ENCODE results near the gene IL17F. TPM values are rescaled to one million over a fixed set of nuclear protein-coding genes. Genes with fewer than 3 reads are reported as not detected.

The IL17F gene
- total RNA-seq, 2 donors from 2014 or later: not detected

- intact Hi-C loops (cut with DNase I): loop anchor here in 1 of 2 donors (10.0 kb wide), 1 partner anchor 170 kb away; the partner anchor contains the start of gene PKHD1
- no peak for ATAC-seq
- DNase-seq: no peak
Observed at GRCh38 chr6:52254731-52255378, 10.6 kb upstream of the IL17F start.

DNA sequence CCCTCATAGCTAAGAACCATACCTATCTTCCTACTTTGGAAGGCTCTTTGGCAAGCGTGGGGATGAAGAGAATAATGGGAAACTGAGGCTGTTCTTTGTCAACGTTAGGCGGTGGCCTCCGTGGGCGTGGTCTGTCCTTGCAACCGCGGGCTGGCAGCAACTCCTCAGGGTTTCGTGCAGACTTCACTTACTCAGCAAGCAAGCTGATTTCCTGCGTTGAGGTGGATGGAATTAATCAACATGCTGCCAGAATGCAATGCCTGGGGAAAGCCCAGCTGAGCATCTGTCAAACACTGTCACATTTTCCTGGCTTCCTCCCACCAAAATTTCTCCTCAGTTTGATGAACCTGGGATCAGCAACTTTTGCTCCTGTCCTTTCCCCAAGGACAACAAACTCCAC, 9.2 kb upstream of the IL17F start:
- no peak for ATAC-seq
- no peak for DNase-seq
- intact Hi-C loops (cut with DNase I): loop anchor here in 1 of 2 donors (10.0 kb wide), 1 partner anchor 169 kb away; the partner anchor contains the start of gene PKHD1

DNA sequence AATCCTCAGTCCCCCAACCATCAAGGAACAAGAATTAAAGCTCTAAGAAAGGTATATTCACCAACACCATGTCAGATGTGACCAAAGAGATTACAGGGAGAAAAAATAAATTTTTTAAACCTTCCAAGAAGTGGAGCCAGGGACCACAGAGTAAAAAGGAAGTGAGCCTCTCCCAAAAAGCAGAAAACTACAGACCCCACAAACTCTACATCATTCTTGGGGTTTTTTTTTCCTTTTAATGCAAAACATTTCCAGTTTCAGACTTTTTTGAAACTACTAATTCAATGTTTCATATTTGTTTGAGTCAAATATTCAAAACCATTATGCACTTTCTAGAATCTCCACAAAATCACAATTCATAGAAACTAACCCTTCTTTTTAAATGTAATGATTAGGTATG, 6.8 kb upstream of the IL17F start:
- DNase-seq (no peak), ATAC-seq (no peak)
- intact Hi-C loops (cut with DNase I): loop anchor here in 1 of 2 donors (10.0 kb wide), 1 partner anchor 166 kb away; the partner anchor contains the start of gene PKHD1

DNA sequence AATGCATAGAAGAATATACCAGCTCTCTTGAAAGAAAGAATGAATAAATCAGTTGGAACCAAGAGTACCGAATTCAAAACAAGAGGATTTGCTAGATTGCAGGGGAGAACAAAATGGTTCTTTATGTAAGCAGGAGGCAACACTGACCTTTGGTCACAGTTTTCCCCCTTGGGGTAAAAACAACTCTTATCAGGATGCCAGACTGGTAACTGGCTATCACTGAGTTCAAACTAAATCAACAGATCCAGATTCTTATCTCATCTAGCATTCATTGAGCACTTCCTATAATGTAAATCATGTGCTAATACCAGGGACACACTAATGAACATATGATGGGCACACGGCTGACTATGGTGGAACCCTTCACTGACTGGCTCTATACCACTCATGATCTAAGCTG, 4.8 kb upstream of the IL17F start:
- intact Hi-C loops (cut with DNase I): no loop called here

DNA sequence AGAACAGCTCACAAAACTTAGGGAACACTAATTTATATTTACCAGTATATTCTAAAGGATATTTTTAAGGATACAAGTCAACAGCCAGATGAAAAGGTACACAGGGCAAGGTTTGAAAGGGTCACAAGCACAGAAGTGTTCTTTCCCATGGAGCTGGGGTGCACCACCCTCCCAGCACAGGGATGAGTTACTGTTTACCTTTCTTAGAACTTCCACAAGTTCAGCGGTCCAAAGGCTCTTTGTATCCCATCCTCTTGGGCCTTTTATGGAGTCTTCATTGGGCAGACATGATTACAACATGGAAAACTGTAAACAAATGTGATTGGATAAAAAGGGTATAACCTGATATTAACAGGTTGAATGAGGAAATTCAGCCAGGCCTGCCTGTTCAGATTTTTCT, 1.1 kb upstream of the IL17F start:
- no peak for DNase-seq
- intact Hi-C loops (cut with DNase I): no loop called here
- ATAC-seq: no peak

More for the DNA sequence above, 4.8 kb upstream of the IL17F start:
- DNase-seq: no peak
- no peak for ATAC-seq

DNA sequence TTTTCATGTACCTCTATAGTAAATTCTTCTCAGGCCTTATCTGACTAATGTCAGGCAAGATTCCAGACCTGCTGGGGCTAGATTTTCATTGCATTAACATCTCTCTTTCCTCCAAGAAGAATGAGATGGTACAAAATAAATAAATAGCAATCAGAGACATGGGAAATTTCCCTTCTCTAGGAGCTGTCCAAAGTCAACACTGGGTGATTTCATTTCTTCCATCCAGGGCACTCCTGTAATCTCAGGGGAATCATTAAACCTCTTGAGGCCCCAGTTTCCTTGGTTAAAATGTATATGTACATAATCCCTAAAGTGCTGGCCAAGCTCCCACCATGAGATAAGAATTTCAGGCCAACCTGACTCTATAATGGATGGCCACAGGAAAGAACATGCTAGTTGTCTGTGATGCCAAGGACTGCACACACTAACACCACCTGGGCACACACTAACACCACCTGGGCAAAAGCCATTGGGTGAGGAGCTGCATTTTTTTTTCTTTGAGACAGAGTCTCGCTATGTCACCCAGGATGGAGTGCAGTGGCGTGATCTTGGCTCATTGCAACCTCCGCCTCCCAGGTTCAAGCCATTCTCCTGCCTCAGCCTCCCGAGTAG, 912 bp downstream of the IL17F start:
- DNase-seq (no peak), ATAC-seq (no peak)
- intact Hi-C loops (cut with DNase I): no loop called here

- no peak for DNase-seq
- ATAC-seq: no peak
- intact Hi-C loops (cut with DNase I): no loop called here
Observed at GRCh38 chr6:52241819-52242218, 2.5 kb downstream of the IL17F start.

- intact Hi-C loops (cut with DNase I): loop anchor here in 1 of 2 donors (10.0 kb wide), 1 partner anchor 69 kb away; no protein-coding TSS in a partner anchor
- DNase-seq (no peak), ATAC-seq (no peak)
Observed at GRCh38 chr6:52233975-52234823, 10.1 kb downstream of the IL17F start.

DNA sequence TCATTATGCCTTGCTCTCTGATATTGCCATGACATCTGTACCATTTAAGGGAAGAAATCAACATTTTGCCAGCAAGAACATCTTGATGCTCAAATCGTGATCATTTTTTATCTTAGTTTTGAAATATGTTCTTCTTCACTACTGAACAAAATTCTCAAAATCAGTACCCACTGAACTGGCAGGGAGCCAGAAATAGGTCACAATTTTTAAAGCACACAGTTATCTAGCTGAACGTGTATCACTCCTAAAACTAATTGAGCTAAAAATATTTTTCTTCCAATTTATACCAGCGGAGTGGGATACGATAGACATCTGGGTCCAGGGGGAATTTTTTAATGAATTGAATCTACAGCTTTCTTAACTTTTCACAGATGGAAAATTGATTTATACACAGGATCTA, 11.3 kb downstream of the IL17F start:
- DNase-seq (no peak), ATAC-seq (no peak)
- intact Hi-C loops (cut with DNase I): loop anchor here in 1 of 2 donors (10.0 kb wide), 1 partner anchor 68 kb away; no protein-coding TSS in a partner anchor

DNA sequence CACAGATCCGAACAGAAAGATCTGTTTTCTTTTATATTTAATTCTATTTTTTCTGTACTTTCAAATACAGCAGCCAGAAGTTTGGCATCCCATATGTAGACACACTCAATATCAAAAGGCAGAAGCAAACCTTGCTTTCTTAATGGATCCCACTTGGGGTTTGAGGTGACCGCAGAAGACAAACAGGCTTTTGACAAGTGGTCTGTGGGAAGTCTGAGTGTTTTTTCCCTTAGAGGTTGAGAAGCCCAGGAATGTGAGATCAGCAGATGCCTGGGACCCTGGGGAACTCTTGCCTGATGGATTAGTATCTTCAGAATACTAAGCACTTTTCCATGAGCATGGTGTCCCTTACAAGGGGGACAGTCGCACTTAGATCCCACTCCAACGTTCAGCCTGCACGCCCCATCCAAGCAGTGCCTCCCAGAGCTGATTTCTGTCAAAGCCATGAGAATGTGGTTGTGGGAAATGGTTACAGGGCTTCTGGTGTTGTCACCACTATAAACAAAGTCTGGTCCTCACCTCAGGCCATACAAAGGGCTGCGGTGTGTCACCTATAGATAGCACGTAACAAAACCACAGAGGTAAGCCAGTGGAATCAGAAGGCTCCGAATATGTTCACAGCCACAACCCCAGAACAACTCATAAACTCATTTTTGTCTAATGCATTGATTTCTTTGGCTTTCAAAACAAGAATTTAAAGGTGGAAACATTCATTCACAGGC, 12.7 kb downstream of the IL17F start:
- intact Hi-C loops (cut with DNase I): loop anchor here in 1 of 2 donors (10.0 kb wide), 1 partner anchor 67 kb away; no protein-coding TSS in a partner anchor
- ATAC-seq: no peak

GRCh38 chr6:52230685-52231084, 13.6 kb downstream of the IL17F start:
- DNase-seq (no peak), ATAC-seq (no peak)
- intact Hi-C loops (cut with DNase I): loop anchor here in 1 of 2 donors (10.0 kb wide), 1 partner anchor 66 kb away; no protein-coding TSS in a partner anchor

More for the DNA sequence above, 12.7 kb downstream of the IL17F start:
- DNase-seq: no peak

DNA sequence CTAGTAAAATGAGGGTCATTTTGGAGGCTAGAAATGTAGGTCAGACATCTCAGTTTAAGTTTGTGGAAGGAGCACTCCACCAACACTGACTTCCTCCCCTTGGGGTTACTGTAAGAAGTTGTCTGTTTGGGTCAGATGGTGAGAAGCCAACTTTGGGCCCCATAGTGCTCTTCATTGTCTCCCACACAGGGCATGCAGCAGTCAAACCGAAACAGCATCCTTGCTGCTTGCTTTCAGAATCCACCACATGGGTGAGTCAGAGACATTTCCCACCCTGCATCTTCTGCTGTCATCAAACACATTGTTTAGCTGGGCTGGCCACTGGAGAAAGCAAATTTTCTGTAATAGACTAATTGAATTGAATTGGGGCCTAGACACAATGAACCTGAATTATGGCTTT, 16.8 kb downstream of the IL17F start:
- no peak for DNase-seq
- ATAC-seq: no peak
- intact Hi-C loops (cut with DNase I): no loop called here

- no peak for ATAC-seq
- no peak for DNase-seq
- intact Hi-C loops (cut with DNase I): no loop called here
Observed at GRCh38 chr6:52221302-52221701, 23.0 kb downstream of the IL17F start.

GRCh38 chr6:52217761-52218160, 26.5 kb downstream of the IL17F start:
- ATAC-seq (no peak), DNase-seq (no peak)
- intact Hi-C loops (cut with DNase I): no loop called here

- intact Hi-C loops (cut with DNase I): no loop called here
- DNase-seq: no peak
Observed at GRCh38 chr6:52216932-52217575, 27.2 kb downstream of the IL17F start.

DNA sequence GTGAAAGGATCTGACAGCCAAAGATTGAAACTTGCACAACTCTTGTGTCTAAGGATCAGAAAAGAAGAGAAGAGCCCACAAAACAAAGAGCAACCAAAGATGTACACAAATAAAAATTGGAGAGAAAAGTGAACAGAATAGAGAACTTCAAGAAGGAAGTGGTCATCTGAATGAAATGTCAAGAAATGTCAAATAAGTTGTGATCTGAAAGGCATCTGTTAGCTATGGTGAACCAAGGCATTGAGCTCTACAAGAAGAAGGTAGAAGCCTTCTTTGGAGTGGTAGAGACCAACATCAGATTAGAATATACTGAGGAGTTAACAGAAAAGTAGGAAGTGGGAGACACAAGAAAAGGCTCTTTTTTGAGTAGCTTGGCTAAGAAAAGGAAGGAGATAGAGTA, 28.5 kb downstream of the IL17F start:
- no peak for DNase-seq
- intact Hi-C loops (cut with DNase I): no loop called here
- no peak for ATAC-seq

More at GRCh38 chr6:52216932-52217575, 27.2 kb downstream of the IL17F start:
- ATAC-seq: no peak

- intact Hi-C loops (cut with DNase I): no loop called here
- DNase-seq: no peak
- no peak for ATAC-seq
Observed at GRCh38 chr6:52213127-52213526, 31.2 kb downstream of the IL17F start.

GRCh38 chr6:52210227-52210626, 34.1 kb downstream of the IL17F start:
- intact Hi-C loops (cut with DNase I): no loop called here
- no peak for DNase-seq

DNA sequence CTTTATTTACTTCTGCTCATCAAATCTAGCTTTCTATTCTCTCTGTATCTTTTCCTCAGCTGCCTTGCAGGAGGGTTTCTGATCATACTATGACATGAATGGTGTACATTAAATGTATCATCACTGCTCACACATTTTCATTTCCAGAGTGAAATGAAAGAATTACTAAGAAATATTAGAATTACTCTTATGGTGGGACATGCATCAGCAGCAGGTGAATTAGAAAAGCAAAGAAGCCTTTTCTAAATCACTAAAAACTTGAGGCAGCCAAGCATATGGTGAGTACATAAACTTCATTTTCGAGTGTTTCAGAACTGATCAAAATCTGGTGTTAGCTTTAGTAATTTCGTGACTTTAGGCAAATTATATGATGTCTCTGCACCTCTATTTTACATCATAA, 34.5 kb downstream of the IL17F start:
- DNase-seq (no peak), ATAC-seq (no peak)
- intact Hi-C loops (cut with DNase I): no loop called here

More at GRCh38 chr6:52210227-52210626, 34.1 kb downstream of the IL17F start:
- no peak for ATAC-seq
